Testis (tissue), 2 donors: ENCODE data around the gene UBE2L3.

Source experiments
- CTCF ChIP-seq, 3 experiments: fragments of 450-650 bp in 2 of 3; fragments of 200-600 bp in 1 of 3; sonication (generic) in 1 of 3; IDR thresholded peaks; one replicate each; pipeline ENCODE4 v1.5.1; 2016 to 2019; ENCODE audit warnings: antibody characterized with exemption in 3 of 3, mild to moderate bottlenecking in 2 of 3, moderate library complexity in 1 of 3
- POLR2A ChIP-seq: fragments of 450-650 bp; IDR thresholded peaks from one replicate; pipeline ENCODE4 v1.6.1; 2017; ENCODE audit warnings: antibody characterized with exemption, mild to moderate bottlenecking, moderate library complexity

- TF ChIP-seq CTCF (IDR thresholded peaks at IDR 0.05) = no peak
- TF ChIP-seq POLR2A = no peak
Measured at GRCh38 chr22:21621025-21621424, 53.5 kb downstream of the UBE2L3 start.
